WERI-Rb-1 (cell line): ENCODE measurements around the gene NCOR2.

Experiments used
- DNase-seq: peaks from one replicate; pipeline ENCODE4 v3.0.0-alpha.2; 2020
- H3K27ac ChIP-seq: fragments of 250-450 bp; sonication (Bioruptor Pico); 2 replicates; pipeline ENCODE4 v1.5.1; 2020; ENCODE audit warnings: mild to moderate bottlenecking, moderate library complexity
- H3K27me3 ChIP-seq: fragments of 250-450 bp; sonication (Bioruptor Pico); 2 replicates; pipeline ENCODE4 v1.5.1; 2021; ENCODE audit warnings: mild to moderate bottlenecking, low read depth, moderate library complexity; ENCODE audit not compliant: insufficient read depth, severe bottlenecking
- H3K36me3 ChIP-seq: fragments of 250-450 bp; sonication (Bioruptor Pico); 2 replicates; pipeline ENCODE4 v1.5.1; 2020; ENCODE audit warnings: mild to moderate bottlenecking, moderate library complexity
- H3K4me3 ChIP-seq: 2 replicates; pipeline ENCODE4 v1.5.1; 2011; ENCODE audit warnings: low read depth, mild to moderate bottlenecking, control low read depth, low read length
- H3K9me3 ChIP-seq: fragments of 250-450 bp; sonication (Bioruptor Pico); 2 replicates; pipeline ENCODE4 v1.5.1; 2021; ENCODE audit warnings: mild to moderate bottlenecking, moderate library complexity; ENCODE audit not compliant: severe bottlenecking
- CTCF ChIP-seq: IDR thresholded peaks from 2 replicates; pipeline ENCODE4 v1.5.1; 2011; ENCODE audit warnings: low read depth, mild to moderate bottlenecking, control low read depth, inconsistent platforms, low read length

NCOR2 gene

GRCh38 chr12:124562018-124562795 lies 5.2 kb downstream of the NCOR2 start:
- Histone ChIP-seq H3K4me3 (no peak overlapping the region), H3K9me3 (no peaks in the 10 kb centered on the region), H3K27me3 (no peaks in the 10 kb centered on the region), H3K27ac (peak overlapping the region; percentile 40; the same call in 1 of the 2 replicates), H3K36me3 (peaks cover 31% of the 10 kb centered on the region)
- no peak for TF ChIP-seq CTCF
- no peak for DNase-seq

GRCh38 chr12:124561231-124561630 lies 6.2 kb downstream of the NCOR2 start:
- H3K27me3 ChIP-seq: no peaks in the 10 kb centered on the region
- peak overlapping the region; percentile 31; the same call in 1 of the 2 replicates for H3K27ac ChIP-seq
- peaks cover 37% of the 10 kb centered on the region for H3K36me3 ChIP-seq
- DNase-seq: no peak
- no peak for TF ChIP-seq CTCF
- H3K9me3 ChIP-seq: no peaks in the 10 kb centered on the region
- no peak overlapping the region for H3K4me3 ChIP-seq

GRCh38 chr12:124560146-124560890 lies 7.1 kb downstream of the NCOR2 start:
- Histone ChIP-seq H3K9me3 (no peaks in the 10 kb centered on the region), H3K36me3 (peaks cover 37% of the 10 kb centered on the region), H3K27me3 (no peaks in the 10 kb centered on the region), H3K27ac (no peak overlapping the region), H3K4me3 (no peak overlapping the region)
- no peak for DNase-seq
- TF ChIP-seq CTCF: no peak

GRCh38 chr12:124559182-124560017 lies 8.0 kb downstream of the NCOR2 start:
- TF ChIP-seq CTCF: no peak
- H3K9me3 ChIP-seq: no peaks in the 10 kb centered on the region
- H3K27me3 ChIP-seq: no peaks in the 10 kb centered on the region
- 0 out of 2 replicates have a peak overlapping the region, but pooled peaks have one; percentile 64 for H3K27ac ChIP-seq
- H3K4me3 ChIP-seq: no peak overlapping the region
- DNase-seq: no peak
- H3K36me3 ChIP-seq: peaks cover 37% of the 10 kb centered on the region

GRCh38 chr12:124558313-124558712 lies 9.1 kb downstream of the NCOR2 start:
- DNase-seq: no peak
- Histone ChIP-seq H3K4me3 (no peak overlapping the region), H3K9me3 (no peaks in the 10 kb centered on the region), H3K27ac (peak overlapping the region; percentile 64), H3K36me3 (peaks cover 29% of the 10 kb centered on the region), H3K27me3 (no peaks in the 10 kb centered on the region)
- no peak for TF ChIP-seq CTCF
